H9 (cell line): ENCODE results near the gene ADTRP. TPM values are rescaled to one million over a fixed set of nuclear protein-coding genes. Genes with fewer than 3 reads are reported as not detected.

ENCODE experiments used
- DNase-seq: peaks from one replicate; pipeline ENCODE4 v3.0.0-alpha.2; 2017
- H2AFZ ChIP-seq: one replicate; pipeline ENCODE4 v1.6.1; 2013; ENCODE audit warnings: mild to moderate bottlenecking, low read length, control low read depth, moderate library complexity
- H2AK5ac ChIP-seq: 2 replicates; pipeline ENCODE4 v1.6.1; 2013; ENCODE audit warnings: low read length, control low read depth, mixed read lengths; ENCODE audit not compliant: insufficient read length
- H2BK120ac ChIP-seq: one replicate; pipeline ENCODE4 v1.6.1; 2013; ENCODE audit warnings: low read depth, mild to moderate bottlenecking, low read length, control low read depth, inconsistent platforms; ENCODE audit not compliant: poor library complexity, severe bottlenecking
- H2BK12ac ChIP-seq: 2 replicates; pipeline ENCODE4 v1.6.1; 2013; ENCODE audit warnings: low read length, control low read depth, mixed read lengths, low read depth; ENCODE audit not compliant: insufficient read length
- H2BK15ac ChIP-seq: 2 replicates; pipeline ENCODE4 v1.6.1; 2013; ENCODE audit warnings: low read depth, low read length, control low read depth
- H2BK20ac ChIP-seq: one replicate; pipeline ENCODE4 v1.6.1; 2013; ENCODE audit warnings: low read depth, mild to moderate bottlenecking, low read length, control low read depth, inconsistent platforms; ENCODE audit not compliant: poor library complexity, severe bottlenecking
- H2BK5ac ChIP-seq: 2 replicates; pipeline ENCODE4 v1.6.1; 2013; ENCODE audit warnings: low read length, control low read depth, mixed read lengths; ENCODE audit not compliant: insufficient read length
- H3K14ac ChIP-seq: 2 replicates; pipeline ENCODE4 v1.6.1; 2013; ENCODE audit warnings: low read length, control low read depth; ENCODE audit not compliant: insufficient read depth
- H3K18ac ChIP-seq: 2 replicates; pipeline ENCODE4 v1.6.1; 2013; ENCODE audit warnings: low read depth, mild to moderate bottlenecking, mixed read lengths, low read length, control low read depth; ENCODE audit not compliant: insufficient read length
- H3K23ac ChIP-seq: 2 replicates; pipeline ENCODE4 v1.6.1; 2013; ENCODE audit warnings: low read length, control low read depth, mixed read lengths, low read depth; ENCODE audit not compliant: insufficient read length
- H3K23me2 ChIP-seq: 2 replicates; pipeline ENCODE4 v1.6.1; 2013; ENCODE audit warnings: low read depth, mild to moderate bottlenecking, mixed read lengths, low read length, control low read depth; ENCODE audit not compliant: insufficient read length, poor library complexity, severe bottlenecking
- H3K27ac ChIP-seq: 2 replicates; pipeline ENCODE4 v1.5.1; 2013; ENCODE audit warnings: low read length, control low read depth, mixed read lengths, low read depth; ENCODE audit not compliant: insufficient read length
- H3K27me3 ChIP-seq: 2 replicates; pipeline ENCODE4 v1.6.1; 2013; ENCODE audit warnings: low read length, control low read depth, inconsistent platforms; ENCODE audit not compliant: insufficient read depth
- H3K4ac ChIP-seq: 2 replicates; pipeline ENCODE4 v1.6.1; 2013; ENCODE audit warnings: low read depth, mild to moderate bottlenecking, control low read depth, inconsistent platforms, low read length, moderate library complexity
- H3K4me1 ChIP-seq: 2 replicates; pipeline ENCODE4 v1.6.1; 2013; ENCODE audit warnings: low read length, control low read depth, inconsistent platforms; ENCODE audit not compliant: insufficient read depth
- H3K4me2 ChIP-seq: 2 replicates; pipeline ENCODE4 v1.6.1; 2013; ENCODE audit warnings: low read length, control low read depth, mixed read lengths; ENCODE audit not compliant: insufficient read length, insufficient read depth
- H3K56ac ChIP-seq: 2 replicates; pipeline ENCODE4 v1.6.1; 2013; ENCODE audit warnings: low read depth, mild to moderate bottlenecking, mixed read lengths, low read length, control low read depth; ENCODE audit not compliant: insufficient read length
- H3K79me1 ChIP-seq: 2 replicates; pipeline ENCODE4 v1.6.1; 2013; ENCODE audit warnings: low read depth, mild to moderate bottlenecking, moderate library complexity, low read length, control low read depth, inconsistent platforms; ENCODE audit not compliant: insufficient read depth, poor library complexity, severe bottlenecking
- H3K79me2 ChIP-seq: 2 replicates; pipeline ENCODE4 v1.6.1; 2013; ENCODE audit warnings: low read length, control low read depth, inconsistent platforms; ENCODE audit not compliant: insufficient read depth
- H3K9ac ChIP-seq: 2 replicates; pipeline ENCODE4 v1.6.1; 2013; ENCODE audit warnings: low read length, control low read depth, mixed read lengths; ENCODE audit not compliant: insufficient read length; ENCODE audit errors: extremely low read depth
- H3K9me3 ChIP-seq: one replicate; pipeline ENCODE4 v1.6.1; 2013; ENCODE audit warnings: low read depth, low read length, inconsistent platforms; ENCODE audit not compliant: control insufficient read depth
- H3T11ph ChIP-seq: one replicate; pipeline ENCODE4 v1.6.1; 2013; ENCODE audit warnings: mild to moderate bottlenecking, low read length, control low read depth, inconsistent platforms
- H4K20me1 ChIP-seq: one replicate; pipeline ENCODE4 v1.6.1; 2013; ENCODE audit not compliant: control insufficient read depth, insufficient read length, insufficient read depth
- H4K5ac ChIP-seq: 2 replicates; pipeline ENCODE4 v1.6.1; 2013; ENCODE audit warnings: low read depth, mild to moderate bottlenecking, mixed read lengths, low read length, control low read depth; ENCODE audit not compliant: insufficient read length
- H4K8ac ChIP-seq: replicated peaks from 2 replicates; pipeline ENCODE4 v1.6.1; 2013; ENCODE audit warnings: low read length, control low read depth, mixed read lengths, low read depth; ENCODE audit not compliant: insufficient read length
- H4K91ac ChIP-seq: 2 replicates; pipeline ENCODE4 v1.6.1; 2013; ENCODE audit warnings: low read depth, mild to moderate bottlenecking, moderate library complexity, mixed read lengths, low read length, control low read depth; ENCODE audit not compliant: insufficient read length
- H3K27ac Mint-ChIP-seq, 3 experiments: 2 replicates in 2 of 3; 3 replicates in 1 of 3; pipeline ENCODE4 v1.8.0; 2020 to 2021; ENCODE audit warnings: mixed read lengths in 3 of 3, mild to moderate bottlenecking in 1 of 3, moderate library complexity in 1 of 3
- H3K27me3 Mint-ChIP-seq: 2 replicates; pipeline ENCODE4 v1.8.0; 2021; ENCODE audit warnings: low read depth, mild to moderate bottlenecking, moderate library complexity, mixed read lengths
- H3K36me3 Mint-ChIP-seq, 3 experiments: 2 replicates in 2 of 3; 3 replicates in 1 of 3; pipeline ENCODE4 v1.8.0; 2020 to 2021; ENCODE audit warnings: low read depth in 3 of 3, mixed read lengths in 3 of 3; ENCODE audit not compliant: insufficient read depth in 1 of 3
- H3K4me1 Mint-ChIP-seq, 2 experiments: 2 replicates each; pipeline ENCODE4 v1.8.0; 2020; ENCODE audit warnings: mixed read lengths in 2 of 2
- H3K4me3 Mint-ChIP-seq, 2 experiments: 2 replicates in 1 of 2; 3 replicates in 1 of 2; pipeline ENCODE4 v1.8.0; 2020 to 2021; ENCODE audit warnings: mild to moderate bottlenecking in 2 of 2, mixed read lengths in 2 of 2, moderate library complexity in 1 of 2
- H3K9me3 Mint-ChIP-seq, 2 experiments: 2 replicates in 1 of 2; 3 replicates in 1 of 2; pipeline ENCODE4 v1.8.0; 2020; ENCODE audit warnings: mild to moderate bottlenecking in 2 of 2, mixed read lengths in 2 of 2, moderate library complexity in 1 of 2
- WGBS: extraction: QIAGEN DNeasy Blood & Tissue Kit; methylation state at CpG from one replicate; pipeline ENCODE4 v1.1.7; 2013; ENCODE audit warnings: missing lambda C conversion rate, low lambda C conversion rate, mixed read lengths; ENCODE audit not compliant: insufficient read length; ENCODE audit errors: extremely low coverage; 5-methylcytosine and 5-hydroxymethylcytosine counted together
- total RNA-seq: library from RNA; stranded (reverse); gene quantifications from 2 replicates; pipeline ENCODE4 v1.2.1, GENCODE V29; 2021
- TF ChIP-seq, protein P1 (sequence below): fragments of 200-600 bp; sonication (generic); conservative IDR thresholded peaks from 3 replicates; pipeline ENCODE4 v1.8.0; 2021; ENCODE audit warnings: antibody characterized with exemption, mild to moderate bottlenecking

ADTRP gene
- total RNA-seq, 1 experiment from 2014 or later: not detected

- Histone ChIP-seq H2AK5ac (no peak overlapping the region), H2BK15ac (no peak overlapping the region), H2BK5ac (no peak overlapping the region), H3K4me1 (no peaks in the 10 kb centered on the region), H4K8ac (no peak overlapping the region), H2AFZ (no peak overlapping the region), H4K5ac (no peak overlapping the region), H4K91ac (no peak overlapping the region), H3K4me2 (no peak overlapping the region), H4K20me1 (no peaks in the 10 kb centered on the region), H3K14ac (no peak overlapping the region), H3K56ac (no peak overlapping the region), H3K18ac (no peak overlapping the region), H3K27ac (no peak overlapping the region), H3K9ac (no peak overlapping the region), H3T11ph (no peak overlapping the region), H3K79me2 (no peaks in the 10 kb centered on the region), H2BK12ac (no peak overlapping the region), H2BK120ac (no peak overlapping the region), H3K23ac (no peak overlapping the region), H2BK20ac (no peak overlapping the region), H3K79me1 (no peaks in the 10 kb centered on the region), H3K9me3 (peaks cover 2% of the 10 kb centered on the region), H3K23me2 (no peaks in the 10 kb centered on the region), H3K27me3 (no peaks in the 10 kb centered on the region), H3K4ac (no peak overlapping the region)
- TF ChIP-seq, protein P1, sequence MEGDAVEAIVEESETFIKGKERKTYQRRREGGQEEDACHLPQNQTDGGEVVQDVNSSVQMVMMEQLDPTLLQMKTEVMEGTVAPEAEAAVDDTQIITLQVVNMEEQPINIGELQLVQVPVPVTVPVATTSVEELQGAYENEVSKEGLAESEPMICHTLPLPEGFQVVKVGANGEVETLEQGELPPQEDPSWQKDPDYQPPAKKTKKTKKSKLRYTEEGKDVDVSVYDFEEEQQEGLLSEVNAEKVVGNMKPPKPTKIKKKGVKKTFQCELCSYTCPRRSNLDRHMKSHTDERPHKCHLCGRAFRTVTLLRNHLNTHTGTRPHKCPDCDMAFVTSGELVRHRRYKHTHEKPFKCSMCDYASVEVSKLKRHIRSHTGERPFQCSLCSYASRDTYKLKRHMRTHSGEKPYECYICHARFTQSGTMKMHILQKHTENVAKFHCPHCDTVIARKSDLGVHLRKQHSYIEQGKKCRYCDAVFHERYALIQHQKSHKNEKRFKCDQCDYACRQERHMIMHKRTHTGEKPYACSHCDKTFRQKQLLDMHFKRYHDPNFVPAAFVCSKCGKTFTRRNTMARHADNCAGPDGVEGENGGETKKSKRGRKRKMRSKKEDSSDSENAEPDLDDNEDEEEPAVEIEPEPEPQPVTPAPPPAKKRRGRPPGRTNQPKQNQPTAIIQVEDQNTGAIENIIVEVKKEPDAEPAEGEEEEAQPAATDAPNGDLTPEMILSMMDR: peak; percentile 41; the same call in 2 of the 3 replicates
- Mint-ChIP-seq H3K4me1 (peaks cover 0 to 2% of the 10 kb centered on the region in 2 experiments; a peak in 1 of 4 replicates), H3K4me3 (no peak overlapping the region), H3K27me3 (no peaks in the 10 kb centered on the region), H3K27ac (no peak overlapping the region), H3K36me3 (peaks cover 6 to 21% (median 7%) of the 10 kb centered on the region in 3 experiments), H3K9me3 (peaks cover 17 to 19% of the 10 kb centered on the region in 2 experiments)
- no CpG with 5 or more reads among the region's 2 CpGs for WGBS
- no peak for DNase-seq
These were observed 103.0 kb downstream of the ADTRP start for GRCh38 chr6:11675601-11676000.
